ENCODE results near the gene ZNF652. TPM values are rescaled to one million over a fixed set of nuclear protein-coding genes. Genes with fewer than 3 reads are reported as not detected.

The ZNF652 gene
- total and polyA plus RNA-seq, 2 of the 4 experiments (the other 2 are of a cell fraction), result 3.6 to 8.8 TPM

DNA sequence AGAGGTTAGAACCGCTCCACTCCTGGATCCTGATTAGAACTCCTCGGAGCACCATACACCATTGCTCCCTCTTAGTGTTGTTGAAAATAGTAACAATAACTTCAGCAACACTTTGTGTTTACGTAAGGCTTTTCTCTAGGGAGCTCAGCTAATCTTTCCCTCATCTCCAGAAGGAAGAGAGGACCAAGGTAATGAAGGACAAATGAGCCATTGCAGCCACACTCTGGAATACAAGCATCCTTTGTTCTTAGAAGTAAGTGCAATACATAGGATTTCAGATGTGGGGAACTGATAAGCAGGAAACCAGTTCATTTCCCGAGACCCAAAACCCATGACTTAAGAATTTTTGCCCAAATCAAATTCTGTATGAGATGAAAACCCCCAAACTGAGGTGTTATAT, 22.9 kb upstream of the ZNF652 start:
- 0 out of 2 replicates have a peak, but pooled peaks cover under 1% of the 10 kb centered on the region for H3K4me1 ChIP-seq (ENCODE audit: control insufficient read depth, insufficient read depth, low read length)
- H2AK9ac ChIP-seq (replicated peaks; ENCODE audit: low read depth, low read length, poor library complexity), result no peak overlapping the region
- H3K56ac ChIP-seq (ENCODE audit: extremely low read depth, insufficient read depth, low read length), result no peak overlapping the region
- H3K14ac ChIP-seq (replicated peaks; ENCODE audit: low read depth, low read length), result no peak overlapping the region
- H3K18ac ChIP-seq (ENCODE audit: low read depth, low read length), result no peak overlapping the region
- no peak overlapping the region for H2BK15ac ChIP-seq (ENCODE audit: low read depth, low read length)
- H3K23ac ChIP-seq (ENCODE audit: low read depth, low read length), result no peak overlapping the region
- H2AK5ac ChIP-seq (ENCODE audit: low read depth, low read length), result no peak overlapping the region
- no peak for DNase-seq
- ChIA-PET POLR2A (ENCODE audit: unreplicated experiment) (no interaction called here), CTCF (no interaction called here)
- in situ Hi-C loops (cut with MboI; ENCODE audit: low sequenced_read_pairs) (no loop called here), dilution Hi-C loops (cut with HindIII; ENCODE audit: low sequenced_read_pairs, unreplicated experiment) (no loop called here), intact Hi-C loops (cut with micrococcal nuclease) (no loop called here)
- WGBS, 2 experiments (ENCODE audit: extremely low coverage in 2 of 2, insufficient read length in 1 of 2), result no CpG with 5 or more reads among the region's 4 CpGs
- no peak overlapping the region for H3K4me2 ChIP-seq (ENCODE audit: low read depth, low read length)
- no peak overlapping the region for H4K8ac ChIP-seq (ENCODE audit: low read depth in 2 of 2, low read length in 2 of 2)
- H3K4me3 ChIP-seq (ENCODE audit: insufficient read depth, low read depth, low read length), result no peak overlapping the region
- H2BK5ac ChIP-seq (ENCODE audit: low read depth, low read length, poor library complexity, severe bottlenecking), result no peak overlapping the region
- ATAC-seq (ENCODE audit: low read depth), result no peak
- no peak overlapping the region for H3K27ac ChIP-seq (ENCODE audit: insufficient read depth, low read length)
- TF ChIP-seq NFE2L2 (IDR thresholded peaks at IDR 0.05; ENCODE audit: low read depth, low read length) (no peak), MAZ (IDR thresholded peaks at IDR 0.05; ENCODE audit: borderline replicate concordance, low read depth, low read length) (no peak), RFX5 (IDR thresholded peaks at IDR 0.05; ENCODE audit: low read depth, low read length) (no peak), FOS (IDR thresholded peaks at IDR 0.05; ENCODE audit: low read depth, low read length) (no peak)
- H3K4ac ChIP-seq (ENCODE audit: low read depth, low read length), result no peak overlapping the region
- H3K36me3 ChIP-seq (ENCODE audit: control insufficient read depth, insufficient read depth, low read length), result no peaks in the 10 kb centered on the region
- no TSS peak for BruUV-seq (replicated peaks)
- no peak overlapping the region for H3K9ac ChIP-seq (ENCODE audit: low read depth, low read length)
- H3K79me1 ChIP-seq (ENCODE audit: low read depth in 1 of 2, low read length in 2 of 2), result no peaks in the 10 kb centered on the region
- H2BK20ac ChIP-seq (ENCODE audit: low read depth, low read length), result no peak overlapping the region
- H4K20me1 ChIP-seq (ENCODE audit: insufficient read depth, low read length), result no peaks in the 10 kb centered on the region
- H3K9me1 ChIP-seq (ENCODE audit: insufficient read depth, low read length), result peaks cover 1% of the 10 kb centered on the region
- peaks cover 4% of the 10 kb centered on the region; the same call in 1 of the 2 replicates for H3K27me3 ChIP-seq (ENCODE audit: control insufficient read depth, insufficient read depth, low read length)
- no peaks in the 10 kb centered on the region for H3K9me3 ChIP-seq (ENCODE audit: control insufficient read depth, insufficient read depth, low read length)
- H4K91ac ChIP-seq (ENCODE audit: insufficient read depth, low read depth, low read length), result no peak overlapping the region
- no peak overlapping the region for H2BK120ac ChIP-seq (ENCODE audit: low read depth, low read length)
- no peak overlapping the region for H2AFZ ChIP-seq (replicated peaks; ENCODE audit: low read length, poor library complexity)
- no peak overlapping the region for H4K5ac ChIP-seq (ENCODE audit: low read depth, low read length)

All from IMR-90 (cell line).